Measurements from ENCODE around the gene TNFRSF13B.
"Not testable (repeated sequence)": the region's sequence is repeated elsewhere in the genome, so short reads cannot be mapped to it uniquely, and the experiment has no call there.

TNFRSF13B gene

DNA sequence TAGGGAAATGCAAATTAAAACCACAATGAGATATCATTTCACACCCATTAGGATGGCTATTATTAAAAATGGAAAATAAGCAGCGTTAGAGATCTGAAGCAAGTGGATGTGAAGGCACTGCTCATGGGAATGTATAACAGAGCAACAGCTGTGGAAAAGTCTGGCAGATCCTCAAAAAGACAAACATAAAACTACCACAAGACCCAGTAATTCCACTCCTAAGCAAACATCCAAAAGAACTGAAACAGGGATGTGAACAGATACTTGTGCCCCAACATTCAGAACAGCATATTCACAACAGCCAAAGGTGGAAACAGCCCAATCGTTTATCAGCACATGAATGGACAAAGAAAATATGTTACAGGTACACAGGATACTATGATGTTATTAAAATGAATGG lies 10.9 kb downstream of the TNFRSF13B start:
- not testable (repeated sequence) for DNase-seq, ATAC-seq

DNA sequence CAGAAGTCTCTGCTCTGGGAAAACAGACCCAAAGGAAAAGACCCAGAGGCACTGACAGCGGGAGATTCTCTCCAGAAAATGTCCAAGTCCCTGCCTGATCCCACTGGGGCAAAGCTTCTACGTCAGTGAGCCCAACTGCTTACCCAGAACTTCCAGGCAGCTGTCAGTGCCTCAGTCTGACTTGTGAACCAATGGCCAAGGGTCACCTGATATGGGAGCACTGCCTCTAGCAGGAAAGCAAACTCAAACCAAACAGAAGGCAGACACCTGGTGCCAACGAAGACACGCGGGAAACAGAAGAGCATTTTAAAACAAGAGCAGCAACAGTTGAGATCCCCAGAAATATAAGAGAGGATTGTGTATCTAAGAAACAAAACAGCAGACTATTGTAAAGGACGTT lies 16.9 kb downstream of the TNFRSF13B start:
- ATAC-seq, result not testable (repeated sequence)

DNA sequence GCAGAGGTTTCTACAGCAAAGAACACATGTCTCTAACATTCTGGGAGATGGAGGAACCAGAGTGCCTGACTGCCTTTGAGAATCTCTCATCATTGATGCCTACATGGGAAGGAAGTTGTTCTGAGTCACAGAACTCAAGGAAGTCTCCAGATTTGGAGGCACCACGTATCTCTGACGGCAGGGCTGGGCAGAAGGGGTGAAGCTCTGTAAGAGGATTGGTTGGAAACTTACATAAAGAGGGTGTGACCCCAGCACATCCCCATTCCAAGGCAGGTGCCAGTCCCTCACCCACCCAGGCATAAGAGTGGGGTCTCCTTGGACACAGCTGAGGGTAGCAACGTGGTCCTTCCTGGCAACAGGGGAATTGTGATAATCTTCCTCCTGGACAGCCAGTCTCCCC lies 17.4 kb downstream of the TNFRSF13B start:
- ATAC-seq (no peak), DNase-seq (no peak)

More for the DNA sequence above, 16.9 kb downstream of the TNFRSF13B start:
- not testable (repeated sequence) for DNase-seq

DNA sequence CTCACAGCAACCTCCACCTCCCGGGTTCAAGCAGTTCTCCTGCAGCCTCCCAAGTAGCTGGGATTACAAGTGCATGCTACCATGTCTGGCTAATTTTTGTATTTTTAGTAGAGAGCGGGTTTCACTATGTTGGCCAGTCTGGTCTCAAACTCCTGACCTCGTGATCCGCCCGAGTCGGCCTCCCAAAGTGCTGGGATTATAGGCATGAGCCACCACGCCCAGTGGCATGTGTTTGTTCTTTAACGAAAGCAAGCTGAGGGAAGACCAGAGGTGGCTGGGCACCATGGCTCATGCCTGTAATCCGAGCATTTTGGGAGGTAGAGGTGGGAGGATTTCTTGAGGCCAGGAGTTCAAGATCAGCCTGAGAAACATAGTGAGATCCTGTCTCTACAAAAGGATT lies 18.1 kb downstream of the TNFRSF13B start:
- no peak for DNase-seq
- no peak for ATAC-seq

DNA sequence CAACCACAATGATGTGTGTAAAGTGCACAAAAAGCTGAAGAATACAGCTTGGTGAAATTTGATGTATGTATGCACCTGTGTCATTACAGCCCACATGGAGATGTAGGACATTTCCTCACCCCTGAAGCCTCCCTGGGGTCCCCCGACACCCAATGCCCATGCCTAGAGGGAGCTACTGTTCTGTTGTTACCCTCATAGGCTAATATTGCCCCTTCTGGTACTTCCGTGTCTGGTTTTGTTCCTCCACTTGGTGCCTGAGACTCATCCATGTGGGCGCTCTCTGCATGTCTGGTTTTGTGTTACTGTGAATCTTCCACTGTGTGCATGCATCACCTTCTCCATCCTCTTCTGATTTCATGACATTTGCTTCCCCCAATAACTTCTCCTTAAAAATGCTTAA lies 18.6 kb downstream of the TNFRSF13B start:
- no peak for DNase-seq
- ATAC-seq, result no peak

DNA sequence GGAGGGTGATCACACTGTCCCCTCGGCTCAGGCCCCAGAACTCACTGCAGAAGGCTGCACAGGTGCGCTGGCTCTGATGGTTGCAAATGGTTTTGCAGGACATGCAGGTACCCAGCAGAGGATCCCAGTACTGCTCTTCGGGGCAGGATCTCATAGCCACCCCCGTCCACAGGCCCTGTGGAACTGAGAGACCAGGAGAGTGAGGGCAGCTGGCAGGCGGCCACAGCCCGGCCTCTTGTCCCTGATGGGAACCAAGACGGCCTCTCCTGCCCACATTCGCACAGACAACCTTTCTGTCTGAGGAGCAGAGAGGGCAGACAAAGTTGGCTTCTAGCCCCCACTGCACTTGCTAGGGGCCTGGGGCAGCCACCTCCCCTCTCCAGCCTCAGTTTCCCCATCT lies 19.5 kb downstream of the TNFRSF13B start:
- DNase-seq (no peak), ATAC-seq (no peak)

DNA sequence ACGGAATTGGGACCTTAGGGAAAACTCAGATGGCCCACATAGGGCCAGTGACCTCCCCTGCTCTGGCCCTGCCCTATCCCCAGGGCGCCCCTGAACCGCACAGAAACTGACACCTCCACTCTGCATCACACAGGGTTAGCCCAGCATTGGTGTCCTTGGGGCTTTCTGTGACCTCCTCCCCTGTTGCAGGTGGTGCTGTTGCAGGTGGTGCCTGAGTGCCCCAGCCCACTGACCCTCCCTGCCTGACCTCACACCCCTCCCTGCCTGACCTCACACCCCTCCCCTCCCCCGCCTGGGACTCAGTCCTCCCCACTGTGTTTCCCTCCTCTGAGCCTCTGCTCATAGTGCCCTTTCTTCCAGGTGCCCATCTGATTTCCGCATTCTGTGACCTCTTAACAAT lies 21.4 kb downstream of the TNFRSF13B start:
- DNase-seq (no peak), ATAC-seq (no peak)

DNA sequence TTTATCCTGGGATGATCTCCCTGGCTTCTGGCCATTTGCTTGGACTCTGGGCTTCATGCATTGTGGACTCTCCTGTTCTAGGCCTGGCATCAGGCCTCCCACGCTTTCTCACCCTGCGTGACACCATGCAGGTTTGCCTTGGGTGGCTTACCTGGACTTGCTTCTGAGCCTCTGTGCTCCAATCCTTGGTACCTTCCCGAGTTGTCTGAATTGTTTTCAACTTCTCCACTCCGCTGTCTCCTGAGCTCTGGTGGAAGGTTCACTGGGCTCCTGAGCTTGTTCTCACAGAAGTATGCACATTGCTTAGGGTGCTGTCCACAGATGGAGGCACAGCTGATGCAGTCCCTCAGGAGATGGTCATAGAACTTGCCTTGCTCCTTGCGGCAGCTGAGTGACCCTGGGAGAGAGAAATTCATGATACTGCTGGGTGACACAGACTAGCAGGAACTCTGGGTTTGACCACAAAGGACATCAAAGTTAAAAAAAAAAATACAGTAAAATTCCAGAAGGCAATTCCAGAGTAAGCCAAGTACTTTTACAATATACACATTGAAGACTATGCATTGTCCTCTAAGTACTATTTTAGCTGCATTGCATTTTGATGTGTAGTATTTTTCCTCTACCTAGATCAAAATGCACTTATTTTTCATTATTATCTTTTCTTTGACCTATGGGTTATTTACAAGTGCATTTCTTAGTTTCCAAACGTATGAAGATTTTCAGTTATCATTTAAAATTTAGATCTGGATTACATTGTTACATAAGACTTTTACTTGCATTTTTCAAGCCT lies 23.1 kb downstream of the TNFRSF13B start:
- no peak for ATAC-seq
- DNase-seq, result no peak

DNA sequence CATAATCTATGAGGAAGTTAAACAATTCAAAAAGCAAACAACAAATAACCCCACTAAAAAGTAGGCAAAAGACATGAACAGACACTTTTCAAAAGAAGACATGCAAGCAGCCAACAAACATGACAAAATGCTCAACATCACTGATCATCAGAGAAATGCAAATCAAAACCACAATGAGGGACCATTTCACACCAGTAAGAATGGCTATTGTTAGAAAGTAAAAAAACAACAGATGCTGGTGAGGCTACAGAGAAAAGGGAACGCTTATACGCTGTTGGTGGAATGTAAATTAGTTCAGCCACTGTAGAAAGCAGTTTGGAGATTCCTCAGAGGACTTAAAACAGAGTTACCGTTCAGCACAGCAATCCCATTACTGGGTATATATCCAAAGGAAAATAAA lies 24.4 kb downstream of the TNFRSF13B start:
- ATAC-seq (no peak), DNase-seq (no peak)

DNA sequence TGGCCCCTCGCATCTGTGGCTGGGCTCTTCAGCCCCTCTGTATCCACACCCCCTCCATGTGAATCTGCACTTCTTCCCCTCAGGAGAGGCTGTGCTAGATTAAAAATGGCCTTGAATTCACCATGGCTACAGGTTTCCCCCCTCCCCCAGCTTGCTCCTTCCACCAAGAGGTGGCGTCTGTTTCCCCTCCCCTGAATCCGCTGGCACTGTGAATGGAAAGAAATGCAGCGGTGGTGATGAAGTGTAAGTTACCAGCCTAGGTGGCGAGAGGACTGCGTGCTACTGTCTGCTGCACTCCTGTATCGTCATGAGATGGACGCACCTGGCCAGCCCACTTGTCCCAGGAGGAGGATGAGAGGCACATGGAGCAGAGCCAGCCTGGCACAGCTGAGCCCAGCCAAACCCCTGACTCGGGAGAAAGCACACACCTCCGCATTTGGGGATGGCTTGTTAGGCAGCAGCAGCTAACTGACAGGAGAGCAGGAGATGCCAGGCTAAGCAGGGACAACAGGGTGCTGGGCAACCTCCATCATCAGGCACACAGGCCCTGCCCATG lies 26.2 kb downstream of the TNFRSF13B start:
- DNase-seq, result no peak
- no peak for ATAC-seq

DNA sequence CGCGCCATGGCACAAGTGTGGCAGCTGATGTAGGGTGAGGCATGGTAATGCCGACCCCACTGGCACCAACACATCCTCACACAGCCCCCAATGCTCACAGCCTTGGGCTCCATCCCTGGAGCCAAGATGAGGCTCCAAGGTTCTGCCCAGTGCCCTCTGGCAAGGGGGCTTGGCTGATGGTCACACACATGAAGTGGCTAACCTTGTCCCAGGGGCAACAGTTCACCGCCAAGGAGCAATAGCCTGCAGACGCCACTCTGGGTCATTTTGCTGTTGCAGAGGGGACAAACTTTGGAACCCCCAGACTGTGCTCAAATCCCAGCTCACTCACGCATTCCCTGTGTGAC lies 26.8 kb downstream of the TNFRSF13B start:
- ATAC-seq, result no peak

DNA sequence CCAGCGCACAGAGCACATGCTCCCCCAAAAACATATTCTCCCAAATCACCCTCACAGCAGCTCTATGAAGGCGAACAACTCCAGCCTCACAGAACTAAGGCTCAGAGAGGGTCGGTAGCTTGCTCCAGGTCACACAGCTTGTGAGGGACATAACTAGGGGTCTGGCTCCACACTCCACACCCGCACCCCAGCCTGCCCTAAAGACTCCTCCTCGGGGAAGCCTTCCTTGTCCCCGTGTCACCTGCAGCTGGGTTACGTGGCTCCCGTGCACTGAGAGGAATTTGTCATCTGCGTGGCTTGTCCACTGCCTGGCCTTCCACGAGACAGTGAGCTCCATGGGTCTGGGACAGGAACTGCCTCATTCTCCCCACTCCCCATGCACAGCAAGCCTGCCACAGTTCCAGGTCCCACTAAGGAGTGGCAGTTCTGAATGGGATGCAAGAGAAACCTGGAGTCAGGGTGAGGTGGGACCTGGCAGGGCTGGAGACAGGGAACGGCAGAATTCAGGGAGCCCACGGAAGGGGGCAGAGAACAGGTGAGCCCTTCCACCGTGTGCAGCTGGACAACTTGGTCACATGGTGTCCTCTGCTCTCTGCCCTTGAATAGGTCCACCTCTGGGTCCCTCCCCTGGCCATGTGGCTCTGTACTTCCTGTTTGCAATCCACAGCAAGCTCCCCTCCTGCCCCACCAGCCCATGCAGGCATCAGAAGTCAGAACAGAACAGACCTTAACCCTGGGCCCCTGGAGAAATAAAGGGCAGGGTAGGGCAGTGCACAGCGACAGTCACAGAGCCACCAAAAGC lies 27.4 kb downstream of the TNFRSF13B start:
- DNase-seq (no peak), ATAC-seq (no peak)

More for the DNA sequence above, 26.8 kb downstream of the TNFRSF13B start:
- DNase-seq, result no peak

DNA sequence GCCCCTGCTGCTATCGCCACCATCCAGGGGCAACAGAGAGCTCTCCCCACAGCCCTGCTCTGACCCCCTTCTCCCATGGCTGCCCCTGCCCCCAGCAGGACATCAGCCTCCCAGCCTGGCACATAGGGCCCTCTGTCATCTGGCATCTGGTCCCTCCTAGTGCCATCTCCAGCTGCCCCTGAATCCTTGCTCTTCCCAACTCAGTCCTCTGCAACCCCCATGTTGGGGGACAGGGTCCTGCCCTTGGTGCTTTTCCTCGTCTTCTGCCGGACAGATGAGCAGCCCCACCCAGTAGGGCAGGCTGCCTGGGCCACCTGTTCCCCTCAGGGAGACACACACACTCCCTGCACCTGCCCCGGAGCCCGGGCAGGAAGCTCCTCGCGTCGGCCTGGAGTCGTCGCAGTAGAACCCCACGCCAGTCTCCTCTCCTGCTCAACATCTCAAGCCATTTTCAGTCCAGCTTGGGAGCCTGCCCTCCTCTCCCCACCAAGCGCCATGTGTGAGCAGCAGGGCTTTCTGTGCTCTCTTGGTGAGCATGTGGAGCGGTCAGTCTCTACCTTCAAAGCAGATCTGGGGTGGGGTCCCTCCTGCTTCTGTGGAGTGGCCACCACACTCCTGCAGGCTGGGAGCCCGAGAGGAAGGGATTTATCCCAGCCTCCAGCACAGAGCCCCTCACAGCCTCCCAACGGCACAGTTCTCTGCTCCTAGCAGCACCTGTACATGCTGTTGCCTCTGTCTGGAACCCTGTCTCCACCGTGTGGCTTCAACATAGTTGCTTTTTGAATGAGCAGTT lies 28.2 kb downstream of the TNFRSF13B start:
- ATAC-seq, result no peak
- no peak for DNase-seq

DNA sequence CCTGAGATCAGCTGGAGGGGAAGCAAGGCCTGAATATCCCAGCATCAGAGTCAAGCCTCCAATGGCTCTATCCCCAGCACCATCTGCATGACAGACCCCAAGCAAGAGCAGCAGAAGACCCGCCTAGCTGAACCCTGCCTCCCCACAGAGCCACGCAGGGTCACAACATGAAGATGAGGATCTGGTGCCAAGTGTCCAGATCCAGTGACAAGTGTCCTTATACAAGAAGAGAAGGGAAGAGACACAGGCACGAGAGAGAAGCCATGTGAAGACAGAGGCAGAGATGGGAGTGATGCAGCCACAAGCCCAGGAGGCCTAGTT lies 28.9 kb downstream of the TNFRSF13B start:
- ATAC-seq, result no peak

DNA sequence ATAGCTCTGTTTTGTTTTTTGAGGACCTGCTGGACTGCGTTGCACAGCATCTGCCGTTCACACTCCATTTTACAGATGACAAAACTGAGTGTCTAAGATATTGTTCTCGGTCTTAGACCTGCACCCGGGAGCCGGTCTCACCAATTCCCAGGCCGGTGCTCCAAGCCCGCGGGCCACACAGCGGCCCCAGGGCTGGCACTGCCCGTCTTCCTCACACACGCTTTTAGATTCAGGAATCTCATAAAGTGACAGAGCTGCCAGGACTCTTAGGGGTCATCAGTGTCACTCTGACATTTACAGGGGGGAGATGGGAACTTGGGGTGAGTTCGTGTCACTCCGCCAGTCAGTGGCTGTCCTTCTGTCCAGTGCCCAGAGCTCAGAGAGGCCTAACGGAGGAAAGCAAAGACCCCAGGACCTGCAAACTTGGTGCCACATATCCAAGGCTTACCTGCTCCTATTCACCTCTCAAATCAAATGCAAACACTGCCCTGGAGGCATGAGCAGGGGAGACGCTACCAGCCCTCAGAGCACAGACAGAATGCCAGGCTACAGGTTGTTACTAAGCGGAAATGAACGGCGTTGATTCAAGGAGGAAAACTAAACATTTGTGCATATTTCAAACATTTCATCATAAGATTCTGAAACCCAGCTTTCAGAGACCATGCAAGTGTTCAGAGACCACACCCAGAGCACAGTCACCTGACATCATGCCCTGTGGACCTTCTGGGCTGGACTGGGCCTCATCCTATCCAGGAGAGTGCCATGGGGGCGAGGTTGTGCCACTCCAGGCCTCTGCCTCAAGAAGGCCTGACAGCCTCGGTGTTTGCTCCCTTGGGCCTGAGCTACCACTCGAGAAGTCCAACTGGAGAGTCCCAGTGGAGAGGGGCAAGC lies 29.5 kb downstream of the TNFRSF13B start:
- no peak for ATAC-seq
- DNase-seq, result no peak

More for the DNA sequence above, 28.9 kb downstream of the TNFRSF13B start:
- DNase-seq, result no peak

DNA sequence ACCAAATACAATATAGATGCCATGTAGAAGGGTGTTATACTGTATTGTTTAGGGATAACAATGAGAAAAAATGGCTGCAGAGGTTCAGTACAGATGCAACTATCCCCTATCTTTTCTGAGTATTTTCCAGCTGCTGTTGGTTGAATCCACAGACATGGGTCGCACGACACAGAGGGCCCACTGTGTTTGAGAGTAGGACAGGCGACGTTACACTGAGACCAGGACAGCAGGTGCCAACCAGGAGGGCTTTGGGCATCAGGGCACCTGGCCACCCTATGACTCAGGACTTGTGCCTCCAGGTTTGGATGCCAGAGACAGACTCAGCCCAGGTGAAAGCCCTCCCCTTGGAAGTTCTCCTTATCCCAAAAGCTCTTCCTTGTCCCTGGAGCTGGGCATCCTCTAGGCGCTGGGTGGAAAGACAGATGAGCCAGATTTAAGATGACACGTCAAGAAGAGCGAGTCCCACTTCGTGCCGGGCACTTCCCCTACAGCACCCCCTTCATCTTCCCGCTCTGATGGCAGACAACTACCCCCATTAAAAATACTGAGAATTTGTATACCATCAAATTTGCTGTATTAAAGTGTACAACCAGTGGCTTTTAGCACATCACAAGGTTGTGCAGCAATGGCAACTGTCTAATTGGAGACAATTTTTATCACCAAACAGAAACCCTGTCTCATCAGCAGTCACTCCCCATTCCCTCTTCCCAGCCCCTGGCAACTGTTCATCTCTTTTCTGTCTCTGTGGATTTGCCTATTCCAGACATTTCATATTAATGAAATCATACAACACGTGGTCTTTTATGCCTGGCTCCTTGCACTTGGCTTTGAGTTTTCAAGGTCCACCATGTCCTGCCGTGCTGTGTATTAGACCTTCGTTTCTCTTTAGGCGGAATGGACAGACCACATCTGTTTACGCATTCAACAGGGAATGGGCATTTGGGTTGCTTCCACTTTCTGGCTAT lies 30.6 kb downstream of the TNFRSF13B start:
- ATAC-seq (no peak), DNase-seq (no peak)

DNA sequence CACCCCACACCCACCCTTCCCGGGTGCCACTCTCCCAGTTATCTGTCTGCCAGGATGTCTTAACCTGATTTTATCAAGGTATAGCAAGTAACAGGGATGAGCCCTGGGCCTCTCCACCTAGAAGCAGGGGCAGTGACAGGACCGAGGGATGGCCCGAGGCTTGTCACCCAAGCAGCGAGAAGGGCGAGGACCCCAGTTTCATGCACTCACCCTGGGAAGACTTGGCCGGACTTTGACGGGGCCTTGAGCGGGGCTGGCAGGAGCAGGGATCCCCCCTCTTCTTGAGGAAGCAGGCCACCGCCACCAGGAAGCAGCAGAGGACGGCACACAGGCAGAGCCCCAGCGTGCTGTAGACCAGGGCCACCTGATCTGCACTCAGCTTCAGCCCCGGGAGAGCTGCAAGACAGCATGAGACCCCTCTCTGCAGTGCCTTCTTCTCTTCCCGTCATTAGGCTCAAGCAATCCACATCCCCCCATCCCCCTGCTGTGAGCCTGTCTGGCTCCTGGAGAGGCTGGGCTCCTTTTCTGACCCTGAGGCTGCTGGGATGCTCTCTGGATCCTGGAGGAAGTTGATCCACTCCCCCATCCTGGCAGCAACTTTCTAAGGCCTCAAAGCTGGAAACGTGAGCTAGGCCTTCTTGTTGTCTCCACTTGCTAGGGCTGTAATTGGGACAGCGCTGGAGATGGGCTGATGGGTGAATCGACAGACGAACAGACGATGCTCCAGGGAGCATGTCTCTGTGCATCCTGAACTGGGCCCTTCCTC lies 31.6 kb downstream of the TNFRSF13B start:
- DNase-seq, result no peak
- ATAC-seq, result no peak

DNA sequence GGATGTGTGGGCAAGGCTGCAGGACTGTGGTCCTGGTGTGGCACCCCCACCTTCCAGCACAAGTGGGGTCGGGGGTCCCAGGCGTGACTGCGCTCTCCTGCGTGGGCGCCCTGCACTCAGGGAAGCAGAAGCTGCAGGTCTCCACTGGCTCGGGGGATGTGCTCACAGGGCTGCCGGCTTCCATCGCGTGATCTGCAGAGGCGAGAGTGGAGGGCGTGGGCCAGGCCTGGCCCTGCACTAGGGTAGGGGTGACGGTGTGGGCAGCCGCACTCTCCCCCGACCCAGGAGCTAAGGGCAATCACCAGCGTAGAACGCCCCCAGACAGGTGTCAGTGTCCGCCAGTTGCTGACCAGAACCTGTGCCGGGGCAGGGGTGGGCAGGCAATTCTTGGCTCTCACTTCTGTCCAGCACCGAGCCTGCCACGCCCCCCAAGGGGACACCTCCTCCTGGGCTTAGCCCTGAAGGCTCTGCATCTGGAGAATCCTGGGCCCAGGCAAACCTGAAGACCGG lies 32.3 kb downstream of the TNFRSF13B start:
- DNase-seq (no peak), ATAC-seq (no peak)

DNA sequence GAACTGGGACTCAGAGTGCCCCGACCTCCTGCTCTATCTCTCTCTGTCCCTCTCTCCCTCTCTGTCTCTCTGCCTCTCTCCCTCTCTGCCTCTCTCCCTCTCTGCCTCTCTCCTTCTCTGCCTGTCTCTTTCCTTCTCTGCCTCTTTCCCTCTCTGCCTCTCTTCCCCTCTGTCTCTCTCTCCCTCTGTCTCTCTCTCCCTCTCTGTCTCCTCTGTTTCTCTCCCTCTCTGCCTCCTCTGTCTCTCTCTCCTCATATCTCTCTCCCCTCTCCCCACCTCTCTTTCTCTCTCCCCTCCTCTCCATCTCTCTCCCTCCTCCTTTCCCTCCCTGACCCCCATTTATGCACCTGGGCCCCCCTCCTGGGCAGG lies 32.7 kb downstream of the TNFRSF13B start:
- ATAC-seq, result no peak

More for the DNA sequence above, 32.7 kb downstream of the TNFRSF13B start:
- no peak for DNase-seq
